Neural progenitor cell (in vitro differentiated cells): Measurements from ENCODE around the gene OR2J1. TPM values are rescaled to one million over a fixed set of nuclear protein-coding genes. Genes with fewer than 3 reads are reported as not detected.
"Not testable (repeated sequence)": the region's sequence is repeated elsewhere in the genome, so short reads cannot be mapped to it uniquely, and the experiment has no call there.

Experiments
- DNase-seq: peaks from one replicate; pipeline ENCODE4 v3.0.0-alpha.2; 2016; ENCODE audit warnings: low spot score
- H2AFZ ChIP-seq: fragments of 200-600 bp; sonication (generic); replicated peaks from 2 replicates; pipeline ENCODE4 v1.6.1; 2016; ENCODE audit warnings: antibody characterized with exemption
- H3F3A ChIP-seq: fragments of 200-600 bp; sonication (generic); 2 replicates; pipeline ENCODE4 v1.6.1; 2016; ENCODE audit warnings: antibody characterized with exemption, low read depth
- H3K27ac ChIP-seq: fragments of 200-600 bp; sonication (generic); 2 replicates; pipeline ENCODE4 v1.5.1; 2016; ENCODE audit warnings: mild to moderate bottlenecking
- H3K27me3 ChIP-seq: fragments of 200-600 bp; sonication (generic); 2 replicates; pipeline ENCODE4 v1.6.1; 2016; ENCODE audit warnings: mild to moderate bottlenecking, moderate library complexity
- H3K36me3 ChIP-seq: fragments of 200-600 bp; sonication (generic); 2 replicates; pipeline ENCODE4 v1.5.1; 2016
- H3K4me1 ChIP-seq: fragments of 200-600 bp; sonication (generic); 2 replicates; pipeline ENCODE4 v1.6.1; 2016; ENCODE audit warnings: mixed run types
- H3K4me2 ChIP-seq: fragments of 200-600 bp; sonication (generic); 2 replicates; pipeline ENCODE4 v1.6.1; 2016
- H3K4me3 ChIP-seq: fragments of 200-600 bp; sonication (generic); 2 replicates; pipeline ENCODE4 v1.5.1; 2016
- H3K79me2 ChIP-seq: fragments of 200-600 bp; sonication (generic); 2 replicates; pipeline ENCODE4 v1.6.1; 2016; ENCODE audit warnings: low read depth
- H3K9ac ChIP-seq: fragments of 200-600 bp; sonication (generic); 2 replicates; pipeline ENCODE4 v1.6.1; 2016
- H3K9me3 ChIP-seq: fragments of 200-600 bp; sonication (generic); 2 replicates; pipeline ENCODE4 v1.5.1; 2016; ENCODE audit warnings: low read depth
- H4K20me1 ChIP-seq: fragments of 200-600 bp; sonication (generic); 2 replicates; pipeline ENCODE4 v1.6.1; 2016; ENCODE audit warnings: low read depth
- H3K27ac Mint-ChIP-seq: 3 replicates; pipeline ENCODE4 v1.8.0; 2021; ENCODE audit warnings: mixed read lengths
- H3K27me3 Mint-ChIP-seq: 2 replicates; pipeline ENCODE4 v1.8.0; 2022; ENCODE audit warnings: low read depth, mild to moderate bottlenecking, inconsistent platforms, moderate library complexity, mixed read lengths; ENCODE audit not compliant: insufficient read depth
- H3K36me3 Mint-ChIP-seq: 3 replicates; pipeline ENCODE4 v1.8.0; 2021; ENCODE audit warnings: mixed read lengths
- H3K4me1 Mint-ChIP-seq: 3 replicates; pipeline ENCODE4 v1.8.0; 2021; ENCODE audit warnings: mixed read lengths
- H3K4me3 Mint-ChIP-seq: 3 replicates; pipeline ENCODE4 v1.8.0; 2021; ENCODE audit warnings: mild to moderate bottlenecking, moderate library complexity, mixed read lengths
- H3K9me3 Mint-ChIP-seq: 3 replicates; pipeline ENCODE4 v1.8.0; 2020; ENCODE audit warnings: mixed read lengths
- EZH2 ChIP-seq: fragments of 200-600 bp; sonication (generic); IDR thresholded peaks from 2 replicates; pipeline ENCODE4 v1.6.1; 2017; ENCODE audit warnings: antibody characterized with exemption, mild to moderate bottlenecking, moderate library complexity
- EZH2phosphoT487 ChIP-seq: fragments of 200-600 bp; sonication (generic); IDR thresholded peaks from 2 replicates; pipeline ENCODE4 v1.6.1; 2017; ENCODE audit warnings: antibody characterized with exemption
- total RNA-seq: library from RNA; depleted of rRNA; stranded (reverse); fragments of >200 nt; gene quantifications from 2 replicates; pipeline ENCODE4 v1.2.3, GENCODE V29; 2015; ENCODE audit warnings: low replicate concordance
- TF ChIP-seq, protein P1 (sequence below): fragments of 200-600 bp; sonication (generic); IDR thresholded peaks from 2 replicates; pipeline ENCODE4 v1.5.1; 2017; ENCODE audit warnings: antibody characterized with exemption, mild to moderate bottlenecking

The OR2J1 gene
- total RNA-seq, 1 donor from 2014 or later, result not detected

DNA sequence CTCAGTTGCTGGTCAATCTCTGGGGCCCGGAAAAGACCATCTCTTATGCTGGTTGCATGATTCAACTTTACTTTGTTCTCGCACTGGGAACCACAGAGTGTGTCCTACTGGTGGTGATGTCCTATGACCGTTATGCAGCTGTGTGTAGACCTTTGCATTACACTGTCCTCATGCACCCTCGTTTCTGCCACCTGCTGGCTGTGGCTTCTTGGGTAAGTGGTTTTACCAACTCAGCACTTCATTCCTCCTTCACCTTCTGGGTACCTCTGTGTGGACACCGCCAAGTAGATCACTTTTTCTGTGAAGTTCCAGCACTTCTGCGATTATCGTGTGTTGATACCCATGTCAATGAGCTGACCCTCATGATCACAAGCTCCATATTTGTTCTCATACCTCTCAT is 12.8 kb downstream of the OR2J1 start:
- Histone ChIP-seq H3K36me3 (no peaks in the 10 kb centered on the region), H3K79me2 (no peaks in the 10 kb centered on the region), H3K4me3 (no peak overlapping the region), H3K4me1 (no peaks in the 10 kb centered on the region), H3K27me3 (peaks cover 6% of the 10 kb centered on the region), H4K20me1 (no peaks in the 10 kb centered on the region), H3K9ac (no peak overlapping the region), H3K27ac (no peak overlapping the region), H3F3A (no peaks in the 10 kb centered on the region), H2AFZ (no peak overlapping the region), H3K4me2 (no peak overlapping the region), H3K9me3 (no peaks in the 10 kb centered on the region)
- no peak for DNase-seq
- H3K4me3 Mint-ChIP-seq, result no peak overlapping the region
- H3K27ac Mint-ChIP-seq, result no peak overlapping the region
- H3K36me3 Mint-ChIP-seq, result no peaks in the 10 kb centered on the region
- H3K27me3 Mint-ChIP-seq, result no peaks in the 10 kb centered on the region
- H3K4me1 Mint-ChIP-seq, result no peaks in the 10 kb centered on the region
- no peaks in the 10 kb centered on the region for H3K9me3 Mint-ChIP-seq
- TF ChIP-seq EZH2phosphoT487 (no peak), EZH2 (no peak)
- TF ChIP-seq, protein P1, sequence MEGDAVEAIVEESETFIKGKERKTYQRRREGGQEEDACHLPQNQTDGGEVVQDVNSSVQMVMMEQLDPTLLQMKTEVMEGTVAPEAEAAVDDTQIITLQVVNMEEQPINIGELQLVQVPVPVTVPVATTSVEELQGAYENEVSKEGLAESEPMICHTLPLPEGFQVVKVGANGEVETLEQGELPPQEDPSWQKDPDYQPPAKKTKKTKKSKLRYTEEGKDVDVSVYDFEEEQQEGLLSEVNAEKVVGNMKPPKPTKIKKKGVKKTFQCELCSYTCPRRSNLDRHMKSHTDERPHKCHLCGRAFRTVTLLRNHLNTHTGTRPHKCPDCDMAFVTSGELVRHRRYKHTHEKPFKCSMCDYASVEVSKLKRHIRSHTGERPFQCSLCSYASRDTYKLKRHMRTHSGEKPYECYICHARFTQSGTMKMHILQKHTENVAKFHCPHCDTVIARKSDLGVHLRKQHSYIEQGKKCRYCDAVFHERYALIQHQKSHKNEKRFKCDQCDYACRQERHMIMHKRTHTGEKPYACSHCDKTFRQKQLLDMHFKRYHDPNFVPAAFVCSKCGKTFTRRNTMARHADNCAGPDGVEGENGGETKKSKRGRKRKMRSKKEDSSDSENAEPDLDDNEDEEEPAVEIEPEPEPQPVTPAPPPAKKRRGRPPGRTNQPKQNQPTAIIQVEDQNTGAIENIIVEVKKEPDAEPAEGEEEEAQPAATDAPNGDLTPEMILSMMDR, result no peak

DNA sequence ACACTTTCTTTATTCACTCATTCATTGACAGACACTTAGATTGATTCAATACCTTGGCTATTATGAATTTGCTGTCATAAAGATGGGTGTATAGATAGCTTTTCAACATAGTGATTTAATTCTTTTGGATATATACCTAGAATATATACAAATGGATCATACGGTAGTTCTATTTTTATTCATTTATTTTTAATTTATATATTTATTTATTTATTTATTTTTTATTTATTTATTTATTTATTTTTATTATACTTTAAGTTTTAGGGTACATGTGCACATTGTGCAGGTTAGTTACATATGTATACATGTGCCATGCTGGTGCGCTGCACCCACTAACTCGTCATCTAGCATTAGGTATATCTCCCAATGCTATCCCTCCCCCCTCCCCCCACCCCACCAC is 15.7 kb downstream of the OR2J1 start:
- H3K27me3 ChIP-seq, DNase-seq, H3K4me1 ChIP-seq, H3K4me2 ChIP-seq, H4K20me1 ChIP-seq, H3K9me3 Mint-ChIP-seq, H3K4me1 Mint-ChIP-seq, H3K27ac Mint-ChIP-seq, H3F3A ChIP-seq, H3K36me3 ChIP-seq, H3K4me3 Mint-ChIP-seq, H3K9me3 ChIP-seq, H3K4me3 ChIP-seq, H3K27me3 Mint-ChIP-seq, H3K79me2 ChIP-seq, H3K27ac ChIP-seq, H2AFZ ChIP-seq, H3K9ac ChIP-seq, H3K36me3 Mint-ChIP-seq: not testable (repeated sequence)

DNA sequence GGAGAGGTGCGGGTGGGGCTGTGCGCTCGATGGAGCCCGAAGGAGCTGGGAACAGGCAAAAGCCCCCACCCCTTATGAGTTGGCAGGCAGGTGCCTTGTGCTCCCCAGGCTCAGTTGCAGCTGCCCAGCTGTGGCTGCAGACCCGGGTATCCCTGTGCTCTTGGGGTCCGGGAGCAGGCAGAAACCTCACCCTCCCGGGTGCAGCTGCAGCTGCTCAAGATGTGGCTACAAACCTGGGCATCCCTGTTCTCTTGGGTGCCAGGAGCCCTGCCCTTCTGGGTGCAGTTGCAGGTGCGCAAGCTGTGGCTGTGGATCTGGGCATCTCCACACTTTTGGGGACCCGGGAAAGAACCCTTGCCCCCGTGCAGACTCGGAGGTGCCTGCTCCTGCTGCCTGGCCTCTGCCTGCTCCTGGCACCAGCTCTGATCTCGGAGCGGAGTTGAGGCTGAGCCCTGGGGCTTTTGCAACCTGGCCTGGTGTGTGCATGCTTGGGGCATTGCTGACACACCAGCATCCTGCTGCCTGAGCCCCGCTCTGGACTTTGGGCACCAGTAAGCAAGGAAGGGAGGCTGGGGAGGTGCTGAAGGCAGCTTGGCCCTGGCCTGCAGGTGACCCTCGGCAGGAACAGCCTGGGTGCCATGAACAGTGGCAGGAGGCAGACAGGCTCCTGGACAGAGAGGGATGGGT is 30.2 kb downstream of the OR2J1 start:
- Histone ChIP-seq H2AFZ (no peak overlapping the region), H3K4me2 (no peak overlapping the region), H3K9ac (no peak overlapping the region), H4K20me1 (no peaks in the 10 kb centered on the region), H3K36me3 (no peaks in the 10 kb centered on the region), H3K27me3 (no peaks in the 10 kb centered on the region), H3K79me2 (no peaks in the 10 kb centered on the region), H3K9me3 (no peaks in the 10 kb centered on the region), H3K4me1 (no peaks in the 10 kb centered on the region), H3K4me3 (no peak overlapping the region), H3K27ac (no peak overlapping the region), H3F3A (no peaks in the 10 kb centered on the region)
- H3K27me3 Mint-ChIP-seq, result no peaks in the 10 kb centered on the region
- H3K4me3 Mint-ChIP-seq, result no peak overlapping the region
- no peaks in the 10 kb centered on the region for H3K36me3 Mint-ChIP-seq
- no peak for DNase-seq
- H3K27ac Mint-ChIP-seq, result no peak overlapping the region
- no peaks in the 10 kb centered on the region for H3K9me3 Mint-ChIP-seq
- TF ChIP-seq, protein P1, result no peak
- no peak for TF ChIP-seq EZH2
- no peaks in the 10 kb centered on the region for H3K4me1 Mint-ChIP-seq

DNA sequence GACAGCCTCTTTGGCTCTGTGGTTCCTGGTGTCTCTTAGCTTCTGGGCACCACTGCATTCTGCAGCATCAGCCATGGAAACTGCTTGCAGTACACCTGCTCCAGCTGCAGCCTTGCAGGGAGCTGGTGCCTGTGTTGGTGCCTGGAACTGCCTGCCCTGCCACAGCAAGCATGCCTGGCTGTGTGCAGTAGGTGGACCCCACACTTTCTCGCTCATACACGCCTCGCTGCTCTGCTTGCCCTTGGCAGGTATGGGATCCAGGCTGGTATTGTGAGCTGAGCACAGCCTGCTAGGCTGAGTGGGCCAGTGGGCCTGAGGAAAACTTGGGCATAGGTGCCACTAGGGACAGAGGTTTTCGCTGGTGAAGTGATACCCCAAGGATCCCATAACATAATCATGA is 31.4 kb downstream of the OR2J1 start:
- Histone ChIP-seq H3K27me3 (no peaks in the 10 kb centered on the region), H3K79me2 (no peaks in the 10 kb centered on the region), H3F3A (no peaks in the 10 kb centered on the region), H2AFZ (no peak overlapping the region), H3K36me3 (no peaks in the 10 kb centered on the region), H3K27ac (no peak overlapping the region), H3K9me3 (no peaks in the 10 kb centered on the region), H3K4me3 (no peak overlapping the region), H3K4me1 (no peaks in the 10 kb centered on the region), H4K20me1 (no peaks in the 10 kb centered on the region), H3K4me2 (no peak overlapping the region), H3K9ac (no peak overlapping the region)
- no peaks in the 10 kb centered on the region for H3K4me1 Mint-ChIP-seq
- DNase-seq, result no peak
- no peak for TF ChIP-seq EZH2
- TF ChIP-seq, protein P1, result no peak
- no peak for TF ChIP-seq EZH2phosphoT487
- no peak overlapping the region for H3K27ac Mint-ChIP-seq
- no peaks in the 10 kb centered on the region for H3K9me3 Mint-ChIP-seq
- no peaks in the 10 kb centered on the region for H3K36me3 Mint-ChIP-seq
- no peak overlapping the region for H3K4me3 Mint-ChIP-seq
- H3K27me3 Mint-ChIP-seq, result no peaks in the 10 kb centered on the region
